ENCODE measurements around the gene TMEM181. TPM values are rescaled to one million over a fixed set of nuclear protein-coding genes. Genes with fewer than 3 reads are reported as not detected.

TMEM181 gene
- polyA plus RNA-seq, 1 of the 3 experiments (the other 2 are of a cell fraction) = 19.5 TPM

- 94% methylated on average over 17 of the region's 26 CpGs for WGBS (ENCODE audit: low lambda C conversion rate)
- ChIA-PET CTCF (interaction anchor here (1.3 kb wide), 1 partner anchor 31 kb away, joined by 3 read pairs; no protein-coding TSS in a partner anchor), POLR2A (no interaction called here)
Observed at GRCh38 chr6:158571826-158572652, 12.1 kb downstream of the TMEM181 start.

More at GRCh38 chr6:158571826-158572652, 12.1 kb downstream of the TMEM181 start:
- no peak for TF ChIP-seq PBX3 (IDR thresholded peaks at IDR 0.05)
- no peak for TF ChIP-seq JUND (IDR thresholded peaks at IDR 0.05)
- TF ChIP-seq REST (IDR thresholded peaks at IDR 0.05; ENCODE audit: low read depth, low read length) = no peak
- TF ChIP-seq FOSL2 (IDR thresholded peaks at IDR 0.05; ENCODE audit: borderline replicate concordance, low read depth) = no peak
- no peak for TF ChIP-seq IRF3 (IDR thresholded peaks at IDR 0.05; ENCODE audit: low read depth, low read length)
- TF ChIP-seq MXI1 (IDR thresholded peaks at IDR 0.05; ENCODE audit: low read depth, low read length) = no peak
- TF ChIP-seq SMC3 (IDR thresholded peaks at IDR 0.05; ENCODE audit: low read depth, low read length) = no peak
- no peak for TF ChIP-seq MAX (IDR thresholded peaks at IDR 0.05; ENCODE audit: low read depth)
- no peak for TF ChIP-seq CHD2 (IDR thresholded peaks at IDR 0.05; ENCODE audit: low read length, partially characterized antibody)
- no peak for TF ChIP-seq TCF12 (IDR thresholded peaks at IDR 0.05)
- TF ChIP-seq GABPA (IDR thresholded peaks at IDR 0.05; ENCODE audit: low read depth) = no peak
- TF ChIP-seq USF1 (IDR thresholded peaks at IDR 0.05; ENCODE audit: borderline replicate concordance, low read depth) = no peak
- no peak for TF ChIP-seq TEAD4 (IDR thresholded peaks at IDR 0.05; ENCODE audit: borderline replicate concordance, insufficient read depth)
- Histone ChIP-seq H3K9ac (no peak overlapping the region), H3K36me3 (replicated peaks in 1 of 2; ENCODE audit: control insufficient read depth in 1 of 2, insufficient read depth in 2 of 2, low read length in 1 of 2) (peaks cover 0 to 8% of the 10 kb centered on the region in 2 experiments), H3K27ac (ENCODE audit: low read depth in 2 of 2, low read length in 1 of 2) (no peak overlapping the region), H3K4me2 (no peak overlapping the region), H3K4me3 (ENCODE audit: low read depth in 2 of 2, low read length in 1 of 2) (no peak overlapping the region), H3F3A (replicated peaks; ENCODE audit: insufficient read depth) (no peaks in the 10 kb centered on the region), H3K4me1 (ENCODE audit: control insufficient read depth in 1 of 2, insufficient read depth in 2 of 2, low read depth in 1 of 2, low read length in 1 of 2) (peaks cover 0 to 6% of the 10 kb centered on the region in 2 experiments; a peak in 1 of 4 replicates), H3K79me2 (ENCODE audit: insufficient read depth) (peaks cover 76% of the 10 kb centered on the region), H3K9me2 (no peaks in the 10 kb centered on the region), H3K9me3 (no peaks in the 10 kb centered on the region), H3K27me3 (ENCODE audit: insufficient read depth) (no peaks in the 10 kb centered on the region), H4K20me1 (ENCODE audit: insufficient read depth) (peaks cover 31% of the 10 kb centered on the region), H2AFZ (ENCODE audit: low read depth) (no peak overlapping the region)
- no peak for DNase-seq
